Neural cell (in vitro differentiated cells): ENCODE results near the gene SAMD14.

Experiments used
- EP300 ChIP-seq: fragments of 450-650 bp; conservative IDR thresholded peaks from 2 replicates; pipeline ENCODE4 v1.6.1; 2014; ENCODE audit warnings: antibody characterized with exemption, mild to moderate bottlenecking, moderate library complexity; ENCODE audit not compliant: poor library complexity, severe bottlenecking
- MXI1 ChIP-seq: fragments of 450-650 bp; conservative IDR thresholded peaks from 2 replicates; pipeline ENCODE4 v1.6.1; 2014; ENCODE audit warnings: antibody characterized with exemption, mild to moderate bottlenecking; ENCODE audit not compliant: poor library complexity, severe bottlenecking
- SMC3 ChIP-seq: fragments of 450-650 bp; conservative IDR thresholded peaks from 2 replicates; pipeline ENCODE4 v1.6.1; 2014; ENCODE audit warnings: antibody characterized with exemption, mild to moderate bottlenecking, moderate library complexity; ENCODE audit not compliant: poor library complexity
- TF ChIP-seq, protein P1 (sequence below): fragments of 450-650 bp; IDR thresholded peaks from 2 replicates; pipeline ENCODE4 v1.5.1; 2014; ENCODE audit warnings: antibody characterized with exemption, mild to moderate bottlenecking, moderate library complexity; ENCODE audit not compliant: poor library complexity, severe bottlenecking
- TF ChIP-seq, protein P2 (sequence below): IDR thresholded peaks from 2 replicates; pipeline ENCODE4 v1.6.1; 2012; ENCODE audit warnings: borderline replicate concordance

DNA sequence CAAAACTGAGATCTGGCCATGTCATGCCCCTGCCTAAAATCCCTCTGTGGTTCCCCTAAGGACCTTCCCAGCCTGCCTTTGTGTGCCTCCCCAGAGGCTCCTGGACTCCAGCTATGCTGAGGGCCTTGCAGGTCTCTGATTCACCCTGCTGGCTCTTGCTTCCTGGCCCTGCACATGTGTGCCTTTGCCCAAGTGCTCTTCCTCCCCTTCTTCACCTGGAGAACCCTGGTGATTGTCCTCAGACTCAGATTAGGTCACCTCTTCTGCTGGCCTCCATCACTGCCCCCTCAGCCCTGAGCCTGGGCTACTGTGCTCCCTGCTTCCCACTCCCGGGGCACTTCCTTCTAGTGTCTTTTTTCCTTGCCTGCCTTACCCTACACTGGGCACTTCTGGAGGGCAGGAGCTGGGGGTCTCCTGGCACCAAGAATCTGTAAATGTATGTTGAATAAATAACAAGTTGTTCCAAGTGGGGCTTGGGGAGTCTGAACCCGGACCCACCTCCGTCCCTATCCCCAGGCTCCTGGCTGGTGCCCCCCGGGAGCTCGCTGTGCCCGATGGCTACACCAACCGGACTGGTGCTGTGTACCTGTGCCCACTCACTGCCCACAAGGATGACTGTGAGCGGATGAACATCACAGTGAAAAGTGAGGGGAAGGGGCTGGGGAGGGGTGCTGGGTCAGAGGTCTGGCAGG lies 66.3 kb downstream of the SAMD14 start:
- TF ChIP-seq, protein P1, sequence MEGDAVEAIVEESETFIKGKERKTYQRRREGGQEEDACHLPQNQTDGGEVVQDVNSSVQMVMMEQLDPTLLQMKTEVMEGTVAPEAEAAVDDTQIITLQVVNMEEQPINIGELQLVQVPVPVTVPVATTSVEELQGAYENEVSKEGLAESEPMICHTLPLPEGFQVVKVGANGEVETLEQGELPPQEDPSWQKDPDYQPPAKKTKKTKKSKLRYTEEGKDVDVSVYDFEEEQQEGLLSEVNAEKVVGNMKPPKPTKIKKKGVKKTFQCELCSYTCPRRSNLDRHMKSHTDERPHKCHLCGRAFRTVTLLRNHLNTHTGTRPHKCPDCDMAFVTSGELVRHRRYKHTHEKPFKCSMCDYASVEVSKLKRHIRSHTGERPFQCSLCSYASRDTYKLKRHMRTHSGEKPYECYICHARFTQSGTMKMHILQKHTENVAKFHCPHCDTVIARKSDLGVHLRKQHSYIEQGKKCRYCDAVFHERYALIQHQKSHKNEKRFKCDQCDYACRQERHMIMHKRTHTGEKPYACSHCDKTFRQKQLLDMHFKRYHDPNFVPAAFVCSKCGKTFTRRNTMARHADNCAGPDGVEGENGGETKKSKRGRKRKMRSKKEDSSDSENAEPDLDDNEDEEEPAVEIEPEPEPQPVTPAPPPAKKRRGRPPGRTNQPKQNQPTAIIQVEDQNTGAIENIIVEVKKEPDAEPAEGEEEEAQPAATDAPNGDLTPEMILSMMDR: no peak
- TF ChIP-seq SMC3 (no peak), EP300 (no peak), MXI1 (no peak)
- TF ChIP-seq, protein P2, sequence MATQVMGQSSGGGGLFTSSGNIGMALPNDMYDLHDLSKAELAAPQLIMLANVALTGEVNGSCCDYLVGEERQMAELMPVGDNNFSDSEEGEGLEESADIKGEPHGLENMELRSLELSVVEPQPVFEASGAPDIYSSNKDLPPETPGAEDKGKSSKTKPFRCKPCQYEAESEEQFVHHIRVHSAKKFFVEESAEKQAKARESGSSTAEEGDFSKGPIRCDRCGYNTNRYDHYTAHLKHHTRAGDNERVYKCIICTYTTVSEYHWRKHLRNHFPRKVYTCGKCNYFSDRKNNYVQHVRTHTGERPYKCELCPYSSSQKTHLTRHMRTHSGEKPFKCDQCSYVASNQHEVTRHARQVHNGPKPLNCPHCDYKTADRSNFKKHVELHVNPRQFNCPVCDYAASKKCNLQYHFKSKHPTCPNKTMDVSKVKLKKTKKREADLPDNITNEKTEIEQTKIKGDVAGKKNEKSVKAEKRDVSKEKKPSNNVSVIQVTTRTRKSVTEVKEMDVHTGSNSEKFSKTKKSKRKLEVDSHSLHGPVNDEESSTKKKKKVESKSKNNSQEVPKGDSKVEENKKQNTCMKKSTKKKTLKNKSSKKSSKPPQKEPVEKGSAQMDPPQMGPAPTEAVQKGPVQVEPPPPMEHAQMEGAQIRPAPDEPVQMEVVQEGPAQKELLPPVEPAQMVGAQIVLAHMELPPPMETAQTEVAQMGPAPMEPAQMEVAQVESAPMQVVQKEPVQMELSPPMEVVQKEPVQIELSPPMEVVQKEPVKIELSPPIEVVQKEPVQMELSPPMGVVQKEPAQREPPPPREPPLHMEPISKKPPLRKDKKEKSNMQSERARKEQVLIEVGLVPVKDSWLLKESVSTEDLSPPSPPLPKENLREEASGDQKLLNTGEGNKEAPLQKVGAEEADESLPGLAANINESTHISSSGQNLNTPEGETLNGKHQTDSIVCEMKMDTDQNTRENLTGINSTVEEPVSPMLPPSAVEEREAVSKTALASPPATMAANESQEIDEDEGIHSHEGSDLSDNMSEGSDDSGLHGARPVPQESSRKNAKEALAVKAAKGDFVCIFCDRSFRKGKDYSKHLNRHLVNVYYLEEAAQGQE: no peak
